Lower leg skin (tissue), 3 donors: ENCODE data around the gene HOXC10.

ENCODE experiments used
- POLR2A ChIP-seq, 2 donors: fragments of 450-650 bp; IDR thresholded peaks; one replicate each; pipeline ENCODE4 v1.6.1; 2016 to 2017; ENCODE audit warnings: antibody characterized with exemption in 2 of 2, mild to moderate bottlenecking in 1 of 2, moderate library complexity in 1 of 2
- TF ChIP-seq, protein P1 (sequence below), 3 donors: fragments of 450-650 bp; IDR thresholded peaks; one replicate each; pipeline ENCODE4 v1.5.1; 2016; ENCODE audit warnings: antibody characterized with exemption in 3 of 3, mild to moderate bottlenecking in 3 of 3, moderate library complexity in 2 of 3

DNA sequence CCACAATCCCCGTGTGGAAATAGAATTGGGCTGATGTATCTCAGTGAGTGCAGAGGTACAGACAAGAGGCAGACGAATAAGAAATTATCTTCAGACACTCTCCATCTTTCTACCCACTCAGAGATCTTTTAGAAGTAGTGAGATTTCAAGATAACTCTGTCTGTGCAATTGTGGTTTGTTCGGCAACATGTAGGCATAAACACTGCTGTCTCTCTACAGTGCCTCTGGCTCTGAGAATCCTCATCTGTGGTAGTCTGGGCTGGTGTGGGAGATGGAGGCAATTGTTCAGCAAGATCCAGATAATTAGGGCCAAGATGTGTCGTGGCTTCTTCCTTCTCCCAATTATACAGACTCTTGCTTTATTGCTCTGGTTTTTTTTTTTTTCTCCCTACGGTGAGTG, 43.2 kb upstream of the HOXC10 start:
- no peak for TF ChIP-seq POLR2A (IDR thresholded peaks at IDR 0.05)
- TF ChIP-seq, protein P1, sequence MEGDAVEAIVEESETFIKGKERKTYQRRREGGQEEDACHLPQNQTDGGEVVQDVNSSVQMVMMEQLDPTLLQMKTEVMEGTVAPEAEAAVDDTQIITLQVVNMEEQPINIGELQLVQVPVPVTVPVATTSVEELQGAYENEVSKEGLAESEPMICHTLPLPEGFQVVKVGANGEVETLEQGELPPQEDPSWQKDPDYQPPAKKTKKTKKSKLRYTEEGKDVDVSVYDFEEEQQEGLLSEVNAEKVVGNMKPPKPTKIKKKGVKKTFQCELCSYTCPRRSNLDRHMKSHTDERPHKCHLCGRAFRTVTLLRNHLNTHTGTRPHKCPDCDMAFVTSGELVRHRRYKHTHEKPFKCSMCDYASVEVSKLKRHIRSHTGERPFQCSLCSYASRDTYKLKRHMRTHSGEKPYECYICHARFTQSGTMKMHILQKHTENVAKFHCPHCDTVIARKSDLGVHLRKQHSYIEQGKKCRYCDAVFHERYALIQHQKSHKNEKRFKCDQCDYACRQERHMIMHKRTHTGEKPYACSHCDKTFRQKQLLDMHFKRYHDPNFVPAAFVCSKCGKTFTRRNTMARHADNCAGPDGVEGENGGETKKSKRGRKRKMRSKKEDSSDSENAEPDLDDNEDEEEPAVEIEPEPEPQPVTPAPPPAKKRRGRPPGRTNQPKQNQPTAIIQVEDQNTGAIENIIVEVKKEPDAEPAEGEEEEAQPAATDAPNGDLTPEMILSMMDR (IDR thresholded peaks at IDR 0.05), result no peak
